Measurements from ENCODE around the gene IFTAP.
A peak's percentile ranks its signal among the peaks of the same experiment; 100 is the strongest.
"Not testable (repeated sequence)": the region's sequence is repeated elsewhere in the genome, so short reads cannot be mapped to it uniquely, and the experiment has no call there.

The IFTAP gene

DNA sequence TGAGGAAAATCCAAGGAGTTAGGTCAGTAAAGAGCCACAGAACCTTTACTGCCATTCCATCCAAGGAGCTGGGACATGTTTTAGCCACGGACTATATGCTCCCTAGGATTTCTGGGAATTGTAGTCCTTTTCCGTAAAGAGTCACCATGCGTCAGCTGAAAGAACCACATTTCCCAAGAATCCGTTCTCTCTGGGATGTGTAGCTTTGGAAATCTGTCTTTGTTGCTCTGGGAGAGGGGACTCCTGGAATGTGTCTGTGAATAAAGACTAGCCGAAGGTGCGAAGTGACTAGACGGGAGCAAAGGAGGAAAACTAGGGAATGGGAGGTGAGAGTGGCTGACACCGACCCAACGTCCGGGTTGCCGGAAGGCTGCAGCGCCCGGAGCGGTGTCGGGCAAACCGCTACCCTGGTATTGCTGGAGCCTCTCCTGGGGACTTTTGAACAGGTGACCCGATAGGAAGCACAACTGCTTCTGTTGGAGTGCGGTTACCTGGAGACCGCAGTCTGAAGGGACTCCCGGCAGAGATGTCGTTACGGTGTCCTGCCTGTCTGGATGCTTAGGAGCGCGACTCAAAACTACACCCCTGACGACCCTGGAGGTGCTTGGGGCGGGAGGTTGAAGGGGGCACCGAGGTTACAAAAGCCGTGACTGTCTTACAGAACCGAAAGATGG is at the start of gene IFTAP:
Gene IFTAP, plus strand, starts transcription at position 187 of the 674 bp plus-strand sequence. CDS start 15,602 bp downstream, outside the sequence.
- H3K36me3 ChIP-seq, result no peaks in the 10 kb centered on the region
- no peak within 1 kb of the TSS for H3K27ac ChIP-seq
- peak within 1 kb of the TSS; percentile 51 to 58 for H3K4me3 ChIP-seq (ENCODE audit: low read depth in 1 of 2, low read length in 1 of 2)
- no peaks in the 10 kb centered on the region for H3K9me3 ChIP-seq
- TF ChIP-seq CTCF (IDR thresholded peaks at IDR 0.05), result no peak
- peaks cover 43% of the 10 kb centered on the region for H3K27me3 ChIP-seq
- H3K4me1 ChIP-seq (ENCODE audit: control insufficient read depth in 1 of 2, insufficient read depth in 1 of 2, low read depth in 1 of 2, low read length in 1 of 2), result peaks cover 7 to 14% of the 10 kb centered on the region in 2 experiments

GRCh38 chr11:36550385-36551115 is 43.8 kb upstream of the IFTAP start:
- H3K27ac ChIP-seq, result no peak overlapping the region
- TF ChIP-seq CTCF (IDR thresholded peaks at IDR 0.05), result no peak
- H3K36me3 ChIP-seq, result no peaks in the 10 kb centered on the region
- H3K27me3 ChIP-seq, result no peaks in the 10 kb centered on the region
- no peaks in the 10 kb centered on the region for H3K4me1 ChIP-seq (ENCODE audit: control insufficient read depth in 1 of 2, insufficient read depth in 1 of 2, low read depth in 1 of 2, low read length in 1 of 2)
- H3K9me3 ChIP-seq, result no peaks in the 10 kb centered on the region
- no peak overlapping the region for H3K4me3 ChIP-seq (ENCODE audit: low read depth in 1 of 2, low read length in 1 of 2)

DNA sequence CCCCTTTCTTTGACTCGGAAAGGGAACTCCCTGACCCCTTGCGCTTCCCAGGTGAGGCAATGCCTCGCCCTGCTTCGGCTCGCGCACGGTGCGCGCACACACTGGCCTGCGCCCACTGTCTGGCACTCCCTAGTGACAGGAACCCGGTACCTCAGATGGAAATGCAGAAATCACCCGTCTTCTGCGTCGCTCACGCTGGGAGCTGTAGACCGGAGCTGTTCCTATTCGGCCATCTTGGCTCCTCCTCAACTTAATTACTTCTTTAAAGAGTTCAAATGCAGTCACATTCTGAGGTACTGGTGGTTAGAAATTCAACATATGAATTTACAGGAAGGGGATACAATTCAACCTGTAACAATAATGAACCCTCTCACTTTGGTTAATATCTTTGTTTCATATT is 36.9 kb upstream of the IFTAP start:
- H3K9me3 ChIP-seq; H3K4me3 ChIP-seq (ENCODE audit: low read depth in 1 of 2, low read length in 1 of 2); H3K27me3 ChIP-seq; H3K27ac ChIP-seq; H3K36me3 ChIP-seq; H3K4me1 ChIP-seq (ENCODE audit: control insufficient read depth in 1 of 2, insufficient read depth in 1 of 2, low read depth in 1 of 2, low read length in 1 of 2): not testable (repeated sequence)

DNA sequence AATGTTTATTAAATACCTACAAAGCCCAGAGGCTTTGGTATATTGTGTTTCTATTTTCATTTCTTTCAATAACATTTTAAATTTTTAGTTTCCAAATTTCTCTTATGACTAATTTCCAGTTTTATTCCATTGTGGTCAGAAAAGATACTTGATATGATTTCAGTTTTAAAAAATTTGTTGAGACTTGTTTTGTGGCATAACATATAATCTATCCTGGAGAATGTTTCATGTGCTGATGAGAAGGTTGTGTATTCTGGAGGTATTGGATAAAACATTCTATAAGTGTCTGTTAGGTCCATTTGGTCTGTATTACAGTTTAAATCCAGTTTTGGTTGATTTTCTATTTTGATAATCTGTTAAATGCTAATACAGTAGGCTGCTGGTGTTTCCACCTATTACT is 36.3 kb upstream of the IFTAP start:
- Histone ChIP-seq H3K27ac (no peak overlapping the region), H3K9me3 (no peaks in the 10 kb centered on the region), H3K36me3 (no peaks in the 10 kb centered on the region), H3K27me3 (no peaks in the 10 kb centered on the region), H3K4me3 (ENCODE audit: low read depth in 1 of 2, low read length in 1 of 2) (no peak overlapping the region), H3K4me1 (ENCODE audit: control insufficient read depth in 1 of 2, insufficient read depth in 1 of 2, low read depth in 1 of 2, low read length in 1 of 2) (no peaks in the 10 kb centered on the region)
- no peak for TF ChIP-seq CTCF (IDR thresholded peaks at IDR 0.05)

- no peaks in the 10 kb centered on the region for H3K9me3 ChIP-seq
- TF ChIP-seq CTCF (IDR thresholded peaks at IDR 0.05), result no peak
- no peaks in the 10 kb centered on the region for H3K36me3 ChIP-seq
- H3K27me3 ChIP-seq, result no peaks in the 10 kb centered on the region
- no peak overlapping the region for H3K27ac ChIP-seq
- no peaks in the 10 kb centered on the region for H3K4me1 ChIP-seq (ENCODE audit: control insufficient read depth in 1 of 2, insufficient read depth in 1 of 2, low read depth in 1 of 2, low read length in 1 of 2)
- H3K4me3 ChIP-seq (ENCODE audit: low read depth in 1 of 2, low read length in 1 of 2), result no peak overlapping the region
These were observed 35.5 kb upstream of the IFTAP start for GRCh38 chr11:36558571-36559413.
